A673 (cell line): ENCODE data around the gene NRP2.

Experiments used
- EZH2 ChIP-seq: fragments of 200-600 bp; sonication (generic); IDR thresholded peaks from 2 replicates; pipeline ENCODE4 v1.6.1; 2017; ENCODE audit warnings: borderline replicate concordance, low read depth, mild to moderate bottlenecking, mixed read lengths, antibody characterized with exemption, low read length; ENCODE audit not compliant: poor library complexity, severe bottlenecking
- TF ChIP-seq, protein P1 (sequence below): fragments of 300-800, 200-600 bp; sonication (generic); conservative IDR thresholded peaks from 2 replicates; pipeline ENCODE4 v1.5.1; 2017; ENCODE audit warnings: low read depth, mild to moderate bottlenecking, antibody characterized with exemption, low read length, moderate library complexity, mixed read lengths

DNA sequence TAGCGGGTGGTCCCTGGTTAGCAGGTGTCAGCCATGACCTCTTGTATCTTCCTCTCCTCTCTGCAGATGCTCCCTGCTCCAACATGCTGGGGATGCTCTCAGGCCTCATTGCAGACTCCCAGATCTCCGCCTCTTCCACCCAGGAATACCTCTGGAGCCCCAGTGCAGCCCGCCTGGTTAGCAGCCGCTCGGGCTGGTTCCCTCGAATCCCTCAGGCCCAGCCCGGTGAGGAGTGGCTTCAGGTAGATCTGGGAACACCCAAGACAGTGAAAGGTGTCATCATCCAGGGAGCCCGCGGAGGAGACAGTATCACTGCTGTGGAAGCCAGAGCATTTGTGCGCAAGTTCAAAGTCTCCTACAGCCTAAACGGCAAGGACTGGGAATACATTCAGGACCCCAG, 60.8 kb downstream of the NRP2 start:
- TF ChIP-seq, protein P1, sequence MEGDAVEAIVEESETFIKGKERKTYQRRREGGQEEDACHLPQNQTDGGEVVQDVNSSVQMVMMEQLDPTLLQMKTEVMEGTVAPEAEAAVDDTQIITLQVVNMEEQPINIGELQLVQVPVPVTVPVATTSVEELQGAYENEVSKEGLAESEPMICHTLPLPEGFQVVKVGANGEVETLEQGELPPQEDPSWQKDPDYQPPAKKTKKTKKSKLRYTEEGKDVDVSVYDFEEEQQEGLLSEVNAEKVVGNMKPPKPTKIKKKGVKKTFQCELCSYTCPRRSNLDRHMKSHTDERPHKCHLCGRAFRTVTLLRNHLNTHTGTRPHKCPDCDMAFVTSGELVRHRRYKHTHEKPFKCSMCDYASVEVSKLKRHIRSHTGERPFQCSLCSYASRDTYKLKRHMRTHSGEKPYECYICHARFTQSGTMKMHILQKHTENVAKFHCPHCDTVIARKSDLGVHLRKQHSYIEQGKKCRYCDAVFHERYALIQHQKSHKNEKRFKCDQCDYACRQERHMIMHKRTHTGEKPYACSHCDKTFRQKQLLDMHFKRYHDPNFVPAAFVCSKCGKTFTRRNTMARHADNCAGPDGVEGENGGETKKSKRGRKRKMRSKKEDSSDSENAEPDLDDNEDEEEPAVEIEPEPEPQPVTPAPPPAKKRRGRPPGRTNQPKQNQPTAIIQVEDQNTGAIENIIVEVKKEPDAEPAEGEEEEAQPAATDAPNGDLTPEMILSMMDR: no peak
- no peak for TF ChIP-seq EZH2
